Nephron progenitor cell (in vitro differentiated cells): ENCODE measurements around the gene LINGO1.
A peak's percentile ranks its signal among the peaks of the same experiment; 100 is the strongest.

Experiments used
- DNase-seq: peaks from one replicate; pipeline ENCODE4 v3.0.0; 2021
- H3K27ac Mint-ChIP-seq: 2 replicates; pipeline ENCODE4 v1.8.0; 2021; ENCODE audit warnings: mild to moderate bottlenecking, moderate library complexity, mixed read lengths
- H3K27me3 Mint-ChIP-seq: 2 replicates; pipeline ENCODE4 v1.8.0; 2021; ENCODE audit warnings: mild to moderate bottlenecking, low read depth, mixed read lengths; ENCODE audit not compliant: poor library complexity
- H3K36me3 Mint-ChIP-seq: 2 replicates; pipeline ENCODE4 v1.8.0; 2021; ENCODE audit warnings: low read depth, mixed read lengths
- H3K4me1 Mint-ChIP-seq: 2 replicates; pipeline ENCODE4 v1.8.0; 2021; ENCODE audit warnings: mixed read lengths
- H3K4me3 Mint-ChIP-seq: 2 replicates; pipeline ENCODE4 v1.8.0; 2021; ENCODE audit warnings: mild to moderate bottlenecking, moderate library complexity, mixed read lengths
- H3K9me3 Mint-ChIP-seq: 2 replicates; pipeline ENCODE4 v1.8.0; 2021; ENCODE audit warnings: mild to moderate bottlenecking, moderate library complexity, mixed read lengths
- CTCF ChIP-seq: fragments of 200-600 bp; sonication (generic); IDR thresholded peaks from 2 replicates; pipeline ENCODE4 v1.5.0; 2021; ENCODE audit warnings: antibody characterized with exemption

The LINGO1 gene

DNA sequence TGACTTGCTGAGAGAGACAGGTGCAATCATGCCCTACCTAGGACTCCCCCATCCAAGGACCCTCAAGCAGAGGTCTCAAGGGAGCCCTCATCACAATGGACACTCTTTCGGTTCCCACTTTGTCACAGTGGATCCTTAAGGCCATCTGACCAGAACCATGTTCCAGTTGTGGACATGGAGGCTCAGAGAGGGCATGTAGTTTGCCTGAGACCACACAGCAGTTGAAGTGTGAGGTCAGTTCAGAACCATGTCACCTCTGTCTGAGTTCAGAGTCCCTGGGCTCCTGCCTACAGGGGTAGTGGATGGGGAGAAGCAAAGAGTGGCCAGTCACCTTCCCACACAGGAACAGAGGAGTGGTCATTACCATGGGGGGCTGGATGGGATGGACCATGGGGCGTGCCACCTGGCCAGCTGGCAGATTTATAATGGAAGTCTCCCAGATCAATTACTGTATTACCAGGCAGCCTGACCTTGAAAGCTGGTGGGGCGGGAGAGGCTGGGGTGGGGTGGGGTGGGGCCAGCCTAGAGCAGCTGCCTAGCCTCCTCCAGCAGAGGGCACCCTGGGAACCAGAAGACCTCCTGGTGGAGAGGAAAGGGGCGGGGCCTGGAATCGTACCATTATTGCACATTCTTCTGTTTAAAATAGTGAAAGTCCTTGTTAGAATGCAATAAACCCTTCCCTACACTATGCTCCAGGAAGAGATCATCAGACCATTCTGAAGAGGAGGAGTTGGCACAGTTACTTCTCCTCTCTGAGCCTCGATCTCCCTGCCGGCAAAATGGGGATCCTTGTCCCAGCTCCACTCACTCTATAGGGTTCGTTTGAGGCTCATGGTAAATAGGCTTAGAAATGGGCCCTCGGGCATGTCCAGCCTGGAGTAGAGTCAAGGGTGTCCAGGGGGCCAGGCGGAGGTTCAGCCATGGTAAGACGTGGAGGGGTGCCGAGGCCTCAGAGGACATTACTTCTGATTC lies 26.9 kb upstream of the LINGO1 start:
- Mint-ChIP-seq H3K4me1 (peaks cover 29% of the 10 kb centered on the region), H3K4me3 (no peak overlapping the region), H3K27ac (no peak overlapping the region), H3K27me3 (peaks cover 46% of the 10 kb centered on the region), H3K9me3 (no peaks in the 10 kb centered on the region), H3K36me3 (no peaks in the 10 kb centered on the region)
- TF ChIP-seq CTCF, result peak; percentile 53
- DNase-seq, result peak; percentile 76

DNA sequence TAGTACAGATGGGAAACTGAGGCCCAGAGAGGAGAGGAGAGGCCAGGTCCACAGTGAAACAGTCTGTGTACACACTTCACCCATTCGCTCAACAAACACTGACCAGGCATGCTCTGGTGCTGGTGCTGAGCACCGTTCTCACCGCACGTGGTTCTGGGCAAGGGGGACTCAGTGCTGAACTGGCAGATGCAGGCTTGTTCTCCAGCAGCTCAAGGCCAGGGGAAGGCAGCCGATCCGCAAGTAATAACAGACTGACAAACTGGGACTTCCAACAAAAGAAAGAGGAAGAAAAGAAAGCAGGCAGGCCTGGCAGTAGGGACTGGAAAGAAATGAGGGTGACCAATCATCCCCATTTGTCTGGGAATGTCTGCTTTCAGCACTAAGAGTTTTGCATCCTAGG lies 25.6 kb upstream of the LINGO1 start:
- DNase-seq, result no peak
- TF ChIP-seq CTCF, result no peak
- H3K27ac Mint-ChIP-seq, result no peak overlapping the region
- H3K4me3 Mint-ChIP-seq, result no peak overlapping the region
- H3K4me1 Mint-ChIP-seq, result peaks cover 18% of the 10 kb centered on the region
- H3K9me3 Mint-ChIP-seq, result peaks cover 4% of the 10 kb centered on the region
- peaks cover 53% of the 10 kb centered on the region for H3K27me3 Mint-ChIP-seq
- H3K36me3 Mint-ChIP-seq, result no peaks in the 10 kb centered on the region

- Mint-ChIP-seq H3K4me1 (peaks cover 13% of the 10 kb centered on the region), H3K27ac (no peak overlapping the region), H3K27me3 (peaks cover 55% of the 10 kb centered on the region), H3K9me3 (peaks cover 4% of the 10 kb centered on the region), H3K36me3 (no peaks in the 10 kb centered on the region), H3K4me3 (no peak overlapping the region)
- TF ChIP-seq CTCF, result no peak
- DNase-seq, result no peak
Observed at GRCh38 chr15:77657634-77658238, 25.0 kb upstream of the LINGO1 start.

DNA sequence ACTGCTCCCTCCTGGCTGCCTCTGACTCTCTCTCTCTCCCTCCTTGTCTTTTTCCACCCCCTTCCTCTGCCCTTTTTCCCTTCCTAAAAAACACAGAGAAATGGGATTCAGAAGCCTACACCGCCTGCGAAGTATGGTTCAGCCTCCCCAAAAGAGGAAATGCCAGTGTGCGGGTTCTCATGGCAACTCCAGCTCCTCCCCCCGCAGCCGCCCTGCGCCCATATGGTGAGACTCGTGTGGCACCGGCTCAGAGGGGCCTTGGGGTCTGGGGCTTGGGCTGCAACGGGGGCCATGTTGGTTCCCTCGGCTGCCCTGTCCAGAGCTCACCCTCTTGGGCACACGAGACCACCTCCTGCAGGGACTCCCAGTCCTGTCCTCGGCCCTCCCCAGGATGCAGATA lies 23.6 kb upstream of the LINGO1 start:
- no peak for TF ChIP-seq CTCF
- peaks cover 4% of the 10 kb centered on the region for H3K9me3 Mint-ChIP-seq
- no peak overlapping the region for H3K4me3 Mint-ChIP-seq
- H3K4me1 Mint-ChIP-seq, result peaks cover 13% of the 10 kb centered on the region
- H3K27ac Mint-ChIP-seq, result no peak overlapping the region
- peaks cover 61% of the 10 kb centered on the region for H3K27me3 Mint-ChIP-seq
- H3K36me3 Mint-ChIP-seq, result no peaks in the 10 kb centered on the region
- DNase-seq, result no peak

- no peak overlapping the region for H3K4me3 Mint-ChIP-seq
- H3K27ac Mint-ChIP-seq, result no peak overlapping the region
- peak; percentile 49 for TF ChIP-seq CTCF
- H3K4me1 Mint-ChIP-seq, result peaks cover 11% of the 10 kb centered on the region
- no peaks in the 10 kb centered on the region for H3K36me3 Mint-ChIP-seq
- H3K27me3 Mint-ChIP-seq, result peaks cover 60% of the 10 kb centered on the region
- H3K9me3 Mint-ChIP-seq, result peaks cover 4% of the 10 kb centered on the region
- DNase-seq, result peak; percentile 40
Observed at GRCh38 chr15:77654975-77655374, 22.3 kb upstream of the LINGO1 start.
